Measurements from ENCODE around the gene CRK. TPM values are rescaled to one million over a fixed set of nuclear protein-coding genes. Genes with fewer than 3 reads are reported as not detected.
A peak's percentile ranks its signal among the peaks of the same experiment; 100 is the strongest.

Gene CRK
- total and polyA plus RNA-seq, 8 donors, result 18.0 to 87.5 (median 36.7) TPM

DNA sequence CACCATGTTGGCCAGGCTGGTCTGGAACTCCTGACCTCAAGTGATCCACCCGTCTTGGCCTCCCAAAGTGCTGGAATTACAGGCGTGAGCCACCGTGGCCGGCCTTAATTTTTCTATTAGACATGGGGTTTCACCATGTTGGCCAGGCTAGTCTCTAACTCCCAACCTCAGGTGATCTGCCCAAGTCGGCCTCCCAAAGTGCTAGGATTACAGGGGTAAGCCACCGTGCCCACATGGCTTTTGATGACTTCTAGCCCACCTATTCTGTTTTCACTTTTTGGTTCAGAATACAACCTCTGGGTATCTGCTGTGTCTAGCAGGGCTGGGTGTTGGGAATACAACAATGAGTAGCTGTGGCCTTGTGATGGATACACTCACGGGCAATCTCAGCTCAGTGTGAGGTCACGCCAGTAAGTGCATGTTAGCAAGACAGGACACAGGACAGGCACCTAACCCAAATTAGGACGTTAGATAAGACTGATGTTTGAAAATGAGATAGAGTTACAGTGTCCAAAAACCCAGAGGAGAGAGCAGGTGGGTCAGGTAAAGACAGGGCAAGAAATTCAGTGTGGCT is 41.9 kb downstream of the CRK start:
- intact Hi-C loops (cut with DNase I; ENCODE audit: low total_unique reads), result no loop called here
- H3K4me1 ChIP-seq, result peaks cover 0 to 25% (median 19%) of the 10 kb centered on the region in 4 donors
- no peak overlapping the region for H3K4me3 ChIP-seq
- DNase-seq, result no peak
- no peak overlapping the region for H3K27ac ChIP-seq
- H3K9me3 ChIP-seq, result no peaks in the 10 kb centered on the region
- WGBS, 5 donors, result 84 to 86% (median 86%) methylated on average over 9 of the region's 9 CpGs
- TF ChIP-seq POLR2A (IDR thresholded peaks at IDR 0.05) (no peak), POLR2AphosphoS5 (IDR thresholded peaks at IDR 0.05) (no peak)
- TF ChIP-seq, protein P1, sequence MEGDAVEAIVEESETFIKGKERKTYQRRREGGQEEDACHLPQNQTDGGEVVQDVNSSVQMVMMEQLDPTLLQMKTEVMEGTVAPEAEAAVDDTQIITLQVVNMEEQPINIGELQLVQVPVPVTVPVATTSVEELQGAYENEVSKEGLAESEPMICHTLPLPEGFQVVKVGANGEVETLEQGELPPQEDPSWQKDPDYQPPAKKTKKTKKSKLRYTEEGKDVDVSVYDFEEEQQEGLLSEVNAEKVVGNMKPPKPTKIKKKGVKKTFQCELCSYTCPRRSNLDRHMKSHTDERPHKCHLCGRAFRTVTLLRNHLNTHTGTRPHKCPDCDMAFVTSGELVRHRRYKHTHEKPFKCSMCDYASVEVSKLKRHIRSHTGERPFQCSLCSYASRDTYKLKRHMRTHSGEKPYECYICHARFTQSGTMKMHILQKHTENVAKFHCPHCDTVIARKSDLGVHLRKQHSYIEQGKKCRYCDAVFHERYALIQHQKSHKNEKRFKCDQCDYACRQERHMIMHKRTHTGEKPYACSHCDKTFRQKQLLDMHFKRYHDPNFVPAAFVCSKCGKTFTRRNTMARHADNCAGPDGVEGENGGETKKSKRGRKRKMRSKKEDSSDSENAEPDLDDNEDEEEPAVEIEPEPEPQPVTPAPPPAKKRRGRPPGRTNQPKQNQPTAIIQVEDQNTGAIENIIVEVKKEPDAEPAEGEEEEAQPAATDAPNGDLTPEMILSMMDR (IDR thresholded peaks at IDR 0.05), result no peak
- no peaks in the 10 kb centered on the region for H3K27me3 ChIP-seq
- peaks cover 0 to 27% (median 11%) of the 10 kb centered on the region in 4 donors for H3K36me3 ChIP-seq

DNA sequence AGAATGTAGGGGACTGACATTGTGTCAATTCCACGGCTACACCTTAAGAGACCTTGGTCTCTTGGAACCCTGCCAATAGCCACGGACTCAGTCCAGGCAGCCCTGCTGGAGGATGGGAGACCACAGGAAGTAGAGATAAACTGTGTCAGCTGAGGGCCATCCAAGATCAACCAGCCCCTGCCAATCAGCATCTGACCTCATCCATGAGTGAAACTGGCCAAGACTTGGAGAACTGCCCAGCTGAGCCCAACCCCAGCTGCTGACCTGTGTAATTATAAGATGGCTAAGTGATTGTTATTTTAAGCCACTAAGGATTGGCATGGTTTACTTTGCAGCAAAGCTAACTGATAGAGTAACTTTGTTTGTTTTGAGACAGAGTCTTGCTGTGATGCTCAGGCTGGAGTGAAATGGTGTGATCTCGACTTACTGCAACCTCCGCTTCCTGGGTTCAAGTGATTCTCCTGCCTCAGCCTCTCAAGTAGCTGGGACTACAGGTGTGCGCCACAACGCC is 42.7 kb downstream of the CRK start:
- Histone ChIP-seq H3K9me3 (no peaks in the 10 kb centered on the region), H3K36me3 (peaks cover 0 to 22% (median 7%) of the 10 kb centered on the region in 4 donors), H3K27ac (no peak overlapping the region), H3K4me1 (peaks cover 0 to 25% (median 19%) of the 10 kb centered on the region in 4 donors), H3K27me3 (no peaks in the 10 kb centered on the region), H3K4me3 (no peak overlapping the region)
- DNase-seq, result peak; percentile 58 to 89
- intact Hi-C loops (cut with DNase I; ENCODE audit: low total_unique reads), result no loop called here
- WGBS, 5 donors, result 40 to 58% (median 51%) methylated on average over 6 of the region's 6 CpGs
- TF ChIP-seq POLR2AphosphoS5 (IDR thresholded peaks at IDR 0.05), result peak in 2 of 3 donors; percentile 11 to 67
- TF ChIP-seq, protein P1 (IDR thresholded peaks at IDR 0.05), result no peak

DNA sequence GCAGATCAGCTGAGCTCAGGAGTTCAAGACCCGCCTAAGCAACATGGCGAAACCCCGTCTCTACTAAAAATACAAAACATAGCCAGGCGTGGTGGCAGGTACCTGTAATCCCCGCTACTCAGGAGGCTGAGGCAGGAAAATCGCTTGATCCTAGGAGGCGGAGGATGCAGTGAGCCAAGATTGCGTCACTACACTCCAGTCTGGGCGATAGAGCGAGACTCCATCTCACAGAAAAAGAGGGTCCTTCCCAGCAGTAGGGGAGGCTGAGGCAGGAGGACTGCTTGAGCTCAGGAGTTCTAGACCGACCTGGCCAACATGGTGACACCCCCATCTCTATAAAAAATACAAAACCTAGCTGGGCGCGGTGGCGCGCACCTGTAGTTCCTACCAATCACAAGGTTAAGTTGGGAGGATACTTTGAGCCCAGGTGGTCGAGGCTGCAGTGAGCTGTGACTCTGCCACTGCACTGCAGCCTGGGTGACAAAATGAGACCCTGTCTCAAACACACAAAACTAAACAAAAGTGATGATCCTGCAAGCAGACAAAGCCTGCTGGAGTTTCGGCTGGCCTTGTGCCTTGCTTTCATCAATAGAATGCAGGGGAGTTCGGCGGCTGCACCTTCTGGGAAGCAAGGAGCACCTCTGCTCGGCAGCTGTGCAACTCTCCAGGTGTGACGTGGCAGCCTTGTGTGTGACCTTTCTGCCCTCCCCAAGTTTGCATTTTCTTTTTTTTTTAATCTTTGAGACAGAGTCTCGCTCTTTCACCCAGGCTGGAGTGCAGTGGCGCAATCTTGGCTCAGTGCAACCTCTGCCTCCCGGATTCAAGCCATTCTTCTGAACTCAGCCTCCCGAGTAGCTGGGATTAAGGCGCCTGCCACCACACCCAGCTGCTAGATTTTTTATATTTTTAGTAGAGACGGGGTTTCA is 43.6 kb downstream of the CRK start:
- no peaks in the 10 kb centered on the region for H3K27me3 ChIP-seq
- intact Hi-C loops (cut with DNase I; ENCODE audit: low total_unique reads), result no loop called here
- no peaks in the 10 kb centered on the region for H3K9me3 ChIP-seq
- peaks cover 0 to 25% (median 19%) of the 10 kb centered on the region in 4 donors for H3K4me1 ChIP-seq
- peak; percentile 27 to 33 for DNase-seq
- TF ChIP-seq POLR2A (IDR thresholded peaks at IDR 0.05), result no peak
- TF ChIP-seq, protein P1 (IDR thresholded peaks at IDR 0.05), result no peak
- no peak for TF ChIP-seq POLR2AphosphoS5 (IDR thresholded peaks at IDR 0.05)
- no peak for TF ChIP-seq EP300 (IDR thresholded peaks at IDR 0.05)
- no peak overlapping the region for H3K4me3 ChIP-seq
- 66 to 79% (median 72%) methylated on average over 26 to 27 of the region's 27 CpGs for WGBS, 5 donors
- H3K27ac ChIP-seq, result no peak overlapping the region
- peaks cover 0 to 13% (median 2%) of the 10 kb centered on the region in 4 donors for H3K36me3 ChIP-seq

DNA sequence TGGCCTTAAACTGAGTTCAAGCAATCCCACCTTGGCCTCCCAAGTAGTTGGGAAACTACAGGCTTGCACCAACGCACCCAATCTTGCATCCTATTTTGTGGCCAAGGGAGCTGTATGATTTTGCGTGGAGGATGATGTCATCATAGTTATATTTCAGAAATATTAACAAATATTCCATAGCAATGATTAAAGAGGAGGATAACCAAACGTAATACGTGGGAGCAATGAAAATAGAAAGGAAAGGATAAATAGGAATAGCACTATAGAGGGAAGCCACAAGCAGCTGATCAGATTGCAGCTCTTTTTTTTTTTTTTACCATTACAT is 53.8 kb downstream of the CRK start:
- WGBS, 5 donors, result 86 to 96% (median 95%) methylated on average over 4 of the region's 4 CpGs
- Histone ChIP-seq H3K27me3 (no peaks in the 10 kb centered on the region), H3K4me1 (peaks cover 13 to 31% (median 24%) of the 10 kb centered on the region in 4 donors), H3K9me3 (no peaks in the 10 kb centered on the region), H3K4me3 (no peak overlapping the region), H3K36me3 (no peaks in the 10 kb centered on the region), H3K27ac (no peak overlapping the region)
- TF ChIP-seq POLR2A (IDR thresholded peaks at IDR 0.05) (no peak), POLR2AphosphoS5 (IDR thresholded peaks at IDR 0.05) (no peak), EP300 (IDR thresholded peaks at IDR 0.05) (no peak)
- TF ChIP-seq, protein P1 (IDR thresholded peaks at IDR 0.05), result no peak
- intact Hi-C loops (cut with DNase I; ENCODE audit: low total_unique reads), result no loop called here
- DNase-seq, result no peak

Measured in stomach (tissue), 9 donors.